Loucy (cell line): ENCODE results near the gene STAT5A.
A peak's percentile ranks its signal among the peaks of the same experiment; 100 is the strongest.

ENCODE experiments used
- H2AFZ ChIP-seq: fragments of 200-600 bp; sonication (generic); 2 replicates; pipeline ENCODE4 v1.6.0; 2016; ENCODE audit warnings: antibody characterized with exemption, mild to moderate bottlenecking, low read length, moderate library complexity
- H3F3A ChIP-seq: fragments of 200-600 bp; 2 replicates; pipeline ENCODE4 v1.6.0; 2016; ENCODE audit warnings: antibody characterized with exemption, low read depth, mild to moderate bottlenecking
- H3K27me3 ChIP-seq: fragments of 200-600 bp; sonication (generic); 2 replicates; pipeline ENCODE4 v1.6.1; 2014; ENCODE audit warnings: low read length, mild to moderate bottlenecking; ENCODE audit not compliant: insufficient read depth, poor library complexity, severe bottlenecking
- H3K36me3 ChIP-seq: fragments of 200-600 bp; sonication (generic); 2 replicates; pipeline ENCODE4 v1.6.1; 2016; ENCODE audit warnings: low read length; ENCODE audit not compliant: insufficient read depth
- H3K4me1 ChIP-seq: fragments of 200-600 bp; sonication (generic); 2 replicates; pipeline ENCODE4 v1.5.1; 2014; ENCODE audit warnings: low read length, mild to moderate bottlenecking; ENCODE audit not compliant: insufficient read depth, poor library complexity, severe bottlenecking
- H3K4me2 ChIP-seq: fragments of 200-600 bp; sonication (generic); 2 replicates; pipeline ENCODE4 v1.6.0; 2014; ENCODE audit warnings: antibody characterized with exemption, low read length, low read depth, mild to moderate bottlenecking; ENCODE audit not compliant: poor library complexity, severe bottlenecking
- H3K4me3 ChIP-seq: fragments of 200-600 bp; sonication (generic); 2 replicates; pipeline ENCODE4 v1.5.1; 2014; ENCODE audit warnings: low read length, mild to moderate bottlenecking, mixed read lengths; ENCODE audit not compliant: poor library complexity, severe bottlenecking
- H3K79me2 ChIP-seq: fragments of 200-600 bp; sonication (generic); 2 replicates; pipeline ENCODE4 v1.6.1; 2014; ENCODE audit warnings: low read length; ENCODE audit not compliant: insufficient read depth
- H3K9ac ChIP-seq: fragments of 200-600 bp; sonication (generic); 2 replicates; pipeline ENCODE4 v1.6.0; 2014; ENCODE audit warnings: mild to moderate bottlenecking, low read depth, low read length, moderate library complexity; ENCODE audit not compliant: poor library complexity, severe bottlenecking
- H3K9me2 ChIP-seq: fragments of 200-600 bp; sonication (generic); replicated peaks from 2 replicates; pipeline ENCODE4 v1.6.1; 2016; ENCODE audit warnings: low read depth, low read length, mixed read lengths
- H3K9me3 ChIP-seq: fragments of 200-600 bp; sonication (generic); 2 replicates; pipeline ENCODE4 v1.6.1; 2014; ENCODE audit warnings: mild to moderate bottlenecking, antibody characterized with exemption, low read length, low read depth; ENCODE audit not compliant: insufficient read depth
- H4K20me1 ChIP-seq: fragments of 200-600 bp; sonication (generic); 2 replicates; pipeline ENCODE4 v1.6.0; 2014; ENCODE audit warnings: antibody characterized with exemption, low read length, mild to moderate bottlenecking; ENCODE audit not compliant: insufficient read depth, poor library complexity, severe bottlenecking
- EZH2phosphoT487 ChIP-seq: fragments of 200-600 bp; IDR thresholded peaks from 2 replicates; pipeline ENCODE4 v1.6.1; 2018; ENCODE audit warnings: antibody characterized with exemption, mild to moderate bottlenecking, moderate library complexity, borderline replicate concordance
- TF ChIP-seq, protein P1 (sequence below): fragments of 200-600 bp; sonication (generic); conservative IDR thresholded peaks from 2 replicates; pipeline ENCODE4 v1.5.1; 2014; ENCODE audit warnings: mild to moderate bottlenecking, antibody characterized with exemption, low read length

Gene STAT5A

DNA sequence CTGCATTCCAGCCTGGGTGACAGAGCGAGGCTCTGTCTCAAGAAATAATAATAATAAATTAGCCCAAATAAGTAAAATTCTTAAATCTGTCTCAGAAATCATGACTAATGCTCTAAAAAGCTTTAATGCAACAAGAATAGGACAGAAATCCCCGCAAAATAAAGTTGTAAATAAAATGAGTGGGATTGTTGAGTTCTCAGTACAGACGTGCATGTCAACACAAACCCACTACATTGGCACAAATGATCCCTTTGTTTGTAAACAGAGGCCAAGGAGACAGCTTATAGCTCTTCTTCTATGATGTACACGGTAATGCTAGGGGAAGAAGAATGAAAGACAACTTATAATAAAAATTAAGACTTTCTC is 18.1 kb upstream of the STAT5A start:
- peaks cover 73% of the 10 kb centered on the region for H3K4me1 ChIP-seq
- peak overlapping the region; percentile 94 for H3K4me2 ChIP-seq
- no peak overlapping the region for H2AFZ ChIP-seq

DNA sequence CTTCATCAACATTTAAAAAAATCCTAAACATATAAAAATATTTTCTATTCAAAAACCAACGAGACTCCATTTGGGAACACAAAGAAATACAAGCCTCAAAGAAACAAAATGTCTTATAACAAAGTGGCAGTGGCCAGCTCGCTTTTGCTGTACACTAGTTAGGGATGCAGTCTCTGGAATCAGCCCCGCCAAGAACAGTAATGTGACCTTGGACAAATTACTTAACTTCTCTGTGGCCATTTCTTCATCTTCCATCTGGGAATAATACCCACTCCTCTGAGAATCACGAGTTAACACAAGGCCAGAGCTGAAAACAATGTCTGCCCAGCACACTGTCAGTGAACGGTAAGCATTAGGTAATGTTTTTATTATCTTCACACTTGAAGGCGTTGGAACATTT is 17.7 kb upstream of the STAT5A start:
- no peak overlapping the region for H2AFZ ChIP-seq
- peak overlapping the region; percentile 98 for H3K9ac ChIP-seq
- H3F3A ChIP-seq = no peaks in the 10 kb centered on the region
- H3K36me3 ChIP-seq = no peaks in the 10 kb centered on the region
- H3K27me3 ChIP-seq = no peaks in the 10 kb centered on the region
- H3K4me1 ChIP-seq = peaks cover 78% of the 10 kb centered on the region
- no peaks in the 10 kb centered on the region for H3K9me3 ChIP-seq
- H3K4me3 ChIP-seq = peak overlapping the region; percentile 97
- peaks cover 100% of the 10 kb centered on the region for H3K79me2 ChIP-seq
- H4K20me1 ChIP-seq = peaks cover 88% of the 10 kb centered on the region
- no peaks in the 10 kb centered on the region for H3K9me2 ChIP-seq
- TF ChIP-seq EZH2phosphoT487 = no peak
- TF ChIP-seq, protein P1, sequence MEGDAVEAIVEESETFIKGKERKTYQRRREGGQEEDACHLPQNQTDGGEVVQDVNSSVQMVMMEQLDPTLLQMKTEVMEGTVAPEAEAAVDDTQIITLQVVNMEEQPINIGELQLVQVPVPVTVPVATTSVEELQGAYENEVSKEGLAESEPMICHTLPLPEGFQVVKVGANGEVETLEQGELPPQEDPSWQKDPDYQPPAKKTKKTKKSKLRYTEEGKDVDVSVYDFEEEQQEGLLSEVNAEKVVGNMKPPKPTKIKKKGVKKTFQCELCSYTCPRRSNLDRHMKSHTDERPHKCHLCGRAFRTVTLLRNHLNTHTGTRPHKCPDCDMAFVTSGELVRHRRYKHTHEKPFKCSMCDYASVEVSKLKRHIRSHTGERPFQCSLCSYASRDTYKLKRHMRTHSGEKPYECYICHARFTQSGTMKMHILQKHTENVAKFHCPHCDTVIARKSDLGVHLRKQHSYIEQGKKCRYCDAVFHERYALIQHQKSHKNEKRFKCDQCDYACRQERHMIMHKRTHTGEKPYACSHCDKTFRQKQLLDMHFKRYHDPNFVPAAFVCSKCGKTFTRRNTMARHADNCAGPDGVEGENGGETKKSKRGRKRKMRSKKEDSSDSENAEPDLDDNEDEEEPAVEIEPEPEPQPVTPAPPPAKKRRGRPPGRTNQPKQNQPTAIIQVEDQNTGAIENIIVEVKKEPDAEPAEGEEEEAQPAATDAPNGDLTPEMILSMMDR = no peak
- peak overlapping the region; percentile 94 for H3K4me2 ChIP-seq

More for the DNA sequence above, 18.1 kb upstream of the STAT5A start:
- H3K9ac ChIP-seq = peak overlapping the region; percentile 98
- TF ChIP-seq EZH2phosphoT487 = no peak
- H3K4me3 ChIP-seq = peak overlapping the region; percentile 97
- no peaks in the 10 kb centered on the region for H3K27me3 ChIP-seq
- peaks cover 100% of the 10 kb centered on the region for H3K79me2 ChIP-seq
- no peaks in the 10 kb centered on the region for H3K9me3 ChIP-seq
- H3K36me3 ChIP-seq = no peaks in the 10 kb centered on the region
- no peaks in the 10 kb centered on the region for H3K9me2 ChIP-seq
- peaks cover 86% of the 10 kb centered on the region for H4K20me1 ChIP-seq
- H3F3A ChIP-seq = no peaks in the 10 kb centered on the region

DNA sequence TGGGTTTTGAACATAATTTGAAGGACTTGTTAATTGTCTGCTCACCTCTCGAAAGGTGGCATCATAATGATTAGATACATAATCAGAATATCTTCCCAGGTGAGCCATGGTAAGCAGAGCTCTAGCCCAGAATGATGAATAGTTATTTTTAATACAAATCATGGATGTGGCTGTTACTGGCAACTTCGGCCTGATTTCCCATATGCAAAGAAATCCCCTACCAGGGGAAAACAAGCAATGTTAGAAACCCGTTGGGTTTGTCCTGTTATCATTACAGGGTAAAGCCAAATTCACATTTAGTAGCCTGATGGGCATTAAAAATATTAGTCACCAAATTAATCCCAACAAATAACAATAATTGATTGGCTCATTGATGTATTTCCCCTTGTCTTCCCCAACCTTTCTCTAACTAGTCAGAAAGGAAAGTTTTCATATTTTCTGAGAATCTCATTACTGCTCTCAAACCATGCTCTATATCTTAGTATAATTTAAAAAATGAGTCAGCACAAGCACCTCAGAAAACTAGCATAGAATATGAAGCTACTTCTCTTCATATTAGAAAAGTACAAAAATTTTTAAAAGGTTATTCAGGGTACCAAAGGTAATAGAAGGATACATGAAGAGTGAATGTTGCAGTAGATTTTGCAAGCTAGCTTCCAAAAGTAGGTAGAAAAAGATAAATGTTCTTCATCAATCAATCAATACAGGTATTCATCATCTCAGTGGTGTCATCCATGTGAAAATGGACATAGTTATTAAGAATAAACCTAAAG is 17.1 kb upstream of the STAT5A start:
- no peak for TF ChIP-seq EZH2phosphoT487
- TF ChIP-seq, protein P1 = no peak
- Histone ChIP-seq H3K4me2 (peak overlapping the region; percentile 94), H3K9me2 (no peaks in the 10 kb centered on the region), H3K4me3 (peak overlapping the region; percentile 97), H4K20me1 (peaks cover 82% of the 10 kb centered on the region), H3K27me3 (no peaks in the 10 kb centered on the region), H3F3A (no peaks in the 10 kb centered on the region), H3K79me2 (peaks cover 98% of the 10 kb centered on the region), H3K36me3 (no peaks in the 10 kb centered on the region), H3K9ac (peak overlapping the region; percentile 98), H3K9me3 (no peaks in the 10 kb centered on the region), H3K4me1 (peaks cover 79% of the 10 kb centered on the region), H2AFZ (no peak overlapping the region)

DNA sequence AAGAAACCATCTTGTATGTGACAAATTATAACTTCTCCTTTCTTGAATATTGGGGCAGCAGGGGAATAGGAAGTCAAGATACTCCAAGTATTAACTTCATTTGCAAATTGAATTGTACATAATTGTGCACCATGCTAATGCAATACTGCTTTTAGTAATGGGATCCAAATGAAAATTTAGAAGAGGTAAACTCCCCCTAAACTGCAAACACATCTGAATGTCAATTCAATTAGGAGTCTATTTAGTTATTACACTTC is 16.6 kb upstream of the STAT5A start:
- Histone ChIP-seq H3K79me2 (peaks cover 95% of the 10 kb centered on the region), H4K20me1 (peaks cover 78% of the 10 kb centered on the region), H3K27me3 (no peaks in the 10 kb centered on the region), H3K36me3 (no peaks in the 10 kb centered on the region), H2AFZ (no peak overlapping the region), H3K9ac (peak overlapping the region; percentile 98), H3K4me1 (peaks cover 78% of the 10 kb centered on the region), H3K4me2 (peak overlapping the region; percentile 94), H3K9me2 (no peaks in the 10 kb centered on the region), H3F3A (no peaks in the 10 kb centered on the region), H3K4me3 (peak overlapping the region; percentile 97), H3K9me3 (no peaks in the 10 kb centered on the region)
- TF ChIP-seq, protein P1 = no peak
- TF ChIP-seq EZH2phosphoT487 = no peak
